ENCODE measurements around the gene CROCC.

Gene CROCC

GRCh38 chr1:16992102-16992501, 70.4 kb downstream of the CROCC start:
- H3K4me3 ChIP-seq (ENCODE audit: low read depth, low read length) = no peak overlapping the region
- H3K27me3 ChIP-seq (ENCODE audit: control insufficient read depth, insufficient read depth, low read length) = no peaks in the 10 kb centered on the region
- H3K27ac ChIP-seq = no peak overlapping the region
- no peaks in the 10 kb centered on the region for H3K36me3 ChIP-seq (ENCODE audit: control insufficient read depth, insufficient read depth, low read length)
- no peak overlapping the region for H2AFZ ChIP-seq
- H3K9me3 ChIP-seq (ENCODE audit: control insufficient read depth, low read length) = no peaks in the 10 kb centered on the region
- H3K4me1 ChIP-seq = no peaks in the 10 kb centered on the region
- TF ChIP-seq CTCF (IDR thresholded peaks at IDR 0.05) = no peak
- no peak overlapping the region for H3K9ac ChIP-seq
- no peak overlapping the region for H3K4me2 ChIP-seq (ENCODE audit: low read length)
- H3K79me2 ChIP-seq = no peaks in the 10 kb centered on the region

- Histone ChIP-seq H3K36me3 (ENCODE audit: control insufficient read depth, insufficient read depth, low read length) (no peaks in the 10 kb centered on the region), H3K4me2 (ENCODE audit: low read length) (no peak overlapping the region), H3K79me2 (no peaks in the 10 kb centered on the region), H3K27ac (no peak overlapping the region), H3K27me3 (ENCODE audit: control insufficient read depth, insufficient read depth, low read length) (no peaks in the 10 kb centered on the region), H3K9ac (no peak overlapping the region), H3K4me3 (ENCODE audit: low read depth, low read length) (no peak overlapping the region), H3K4me1 (no peaks in the 10 kb centered on the region), H3K9me3 (ENCODE audit: control insufficient read depth, low read length) (no peaks in the 10 kb centered on the region), H2AFZ (no peak overlapping the region)
- no peak for TF ChIP-seq CTCF (IDR thresholded peaks at IDR 0.05)
Observed at GRCh38 chr1:16992675-16993074, 70.9 kb downstream of the CROCC start.

- H2AFZ ChIP-seq = no peak overlapping the region
- no peak overlapping the region for H3K4me2 ChIP-seq (ENCODE audit: low read length)
- H3K27ac ChIP-seq = no peak overlapping the region
- H3K9ac ChIP-seq = no peak overlapping the region
- no peak overlapping the region for H3K4me3 ChIP-seq (ENCODE audit: low read depth, low read length)
- H3K9me3 ChIP-seq (ENCODE audit: control insufficient read depth, low read length) = no peaks in the 10 kb centered on the region
- no peaks in the 10 kb centered on the region for H3K4me1 ChIP-seq
- H3K79me2 ChIP-seq = no peaks in the 10 kb centered on the region
- TF ChIP-seq CTCF (IDR thresholded peaks at IDR 0.05) = no peak
- no peaks in the 10 kb centered on the region for H3K36me3 ChIP-seq (ENCODE audit: control insufficient read depth, insufficient read depth, low read length)
- no peaks in the 10 kb centered on the region for H3K27me3 ChIP-seq (ENCODE audit: control insufficient read depth, insufficient read depth, low read length)
Observed at GRCh38 chr1:16993521-16994038, 71.8 kb downstream of the CROCC start.

- Histone ChIP-seq H3K27me3 (ENCODE audit: control insufficient read depth, insufficient read depth, low read length) (no peaks in the 10 kb centered on the region), H3K79me2 (no peaks in the 10 kb centered on the region), H3K4me3 (ENCODE audit: low read depth, low read length) (no peak overlapping the region), H2AFZ (no peak overlapping the region), H3K36me3 (ENCODE audit: control insufficient read depth, insufficient read depth, low read length) (no peaks in the 10 kb centered on the region), H3K27ac (no peak overlapping the region), H3K4me1 (no peaks in the 10 kb centered on the region), H3K4me2 (ENCODE audit: low read length) (no peak overlapping the region), H3K9ac (no peak overlapping the region), H3K9me3 (ENCODE audit: control insufficient read depth, low read length) (no peaks in the 10 kb centered on the region)
- TF ChIP-seq CTCF (IDR thresholded peaks at IDR 0.05) = no peak
Observed at GRCh38 chr1:16996845-16997244, 75.1 kb downstream of the CROCC start.

GRCh38 chr1:16998589-16998988, 76.9 kb downstream of the CROCC start:
- no peaks in the 10 kb centered on the region for H3K79me2 ChIP-seq
- H3K4me1 ChIP-seq = peaks cover under 1% of the 10 kb centered on the region
- no peak for TF ChIP-seq CTCF (IDR thresholded peaks at IDR 0.05)
- H3K36me3 ChIP-seq (ENCODE audit: control insufficient read depth, insufficient read depth, low read length) = no peaks in the 10 kb centered on the region
- no peak overlapping the region for H3K27ac ChIP-seq
- H3K9me3 ChIP-seq (ENCODE audit: control insufficient read depth, low read length) = no peaks in the 10 kb centered on the region
- H2AFZ ChIP-seq = no peak overlapping the region
- no peak overlapping the region for H3K4me2 ChIP-seq (ENCODE audit: low read length)
- H3K27me3 ChIP-seq (ENCODE audit: control insufficient read depth, insufficient read depth, low read length) = no peaks in the 10 kb centered on the region
- H3K9ac ChIP-seq = no peak overlapping the region
- no peak overlapping the region for H3K4me3 ChIP-seq (ENCODE audit: low read depth, low read length)

All from parathyroid adenoma (tissue), 2 donors.